Peyer's patch (tissue), 4 donors: Measurements from ENCODE around the gene HAO2.

Experiments used
- CTCF ChIP-seq, 6 experiments: fragments of 450-650 bp in 4 of 6; fragments of 200-600 bp in 2 of 6; sonication (generic) in 1 of 6; IDR thresholded peaks; one replicate each; pipeline ENCODE4 v1.5.1; 2017 to 2019; ENCODE audit warnings: antibody characterized with exemption in 6 of 6, mild to moderate bottlenecking in 3 of 6, moderate library complexity in 1 of 6
- POLR2A ChIP-seq, 2 donors: fragments of 450-650 bp; IDR thresholded peaks; one replicate each; pipeline ENCODE4 v1.5.1; 2017; ENCODE audit warnings: antibody characterized with exemption in 2 of 2, mild to moderate bottlenecking in 2 of 2, moderate library complexity in 2 of 2

DNA sequence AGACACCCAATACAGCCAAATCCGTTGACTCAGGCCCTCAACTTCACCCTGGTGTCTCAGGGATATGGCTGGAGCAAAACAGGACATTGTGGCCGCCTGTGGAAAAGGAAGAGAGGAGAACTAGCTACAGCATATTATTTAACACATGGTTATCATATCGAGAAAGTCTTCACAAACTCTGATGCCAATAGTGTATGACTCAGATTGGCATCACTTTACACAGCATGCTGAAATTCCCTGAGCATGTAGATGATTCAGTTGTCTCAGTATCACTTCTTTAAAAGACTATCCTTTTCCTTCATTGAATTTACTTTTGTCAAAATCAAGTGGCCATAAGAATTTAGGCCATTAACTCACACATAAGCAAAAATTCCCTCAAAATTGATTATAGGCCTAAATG is 66.5 kb downstream of the HAO2 start:
- no peak for TF ChIP-seq CTCF (IDR thresholded peaks at IDR 0.05)
- TF ChIP-seq POLR2A (IDR thresholded peaks at IDR 0.05): no peak
